ENCODE results near the gene WFDC1.

DNA sequence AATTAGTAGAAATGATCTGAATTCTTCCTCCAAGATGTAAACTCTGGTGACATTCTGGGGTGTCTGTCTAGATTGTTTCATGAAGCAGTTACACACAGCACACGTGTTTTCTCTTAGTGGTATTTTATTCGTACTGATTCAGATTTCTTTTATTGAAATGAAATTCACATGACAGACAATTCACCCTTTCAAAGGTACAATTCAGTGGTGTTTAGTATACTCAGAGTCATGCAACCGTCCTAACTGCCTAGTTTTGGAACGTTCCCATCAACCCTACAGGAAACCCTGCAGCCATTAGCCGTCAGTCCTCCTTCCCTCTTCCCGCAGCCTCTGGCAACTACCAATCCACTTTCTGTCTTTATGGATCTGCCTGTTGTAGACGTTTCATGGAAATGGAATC, 8.8 kb downstream of the WFDC1 start:
- TF ChIP-seq, protein P1, sequence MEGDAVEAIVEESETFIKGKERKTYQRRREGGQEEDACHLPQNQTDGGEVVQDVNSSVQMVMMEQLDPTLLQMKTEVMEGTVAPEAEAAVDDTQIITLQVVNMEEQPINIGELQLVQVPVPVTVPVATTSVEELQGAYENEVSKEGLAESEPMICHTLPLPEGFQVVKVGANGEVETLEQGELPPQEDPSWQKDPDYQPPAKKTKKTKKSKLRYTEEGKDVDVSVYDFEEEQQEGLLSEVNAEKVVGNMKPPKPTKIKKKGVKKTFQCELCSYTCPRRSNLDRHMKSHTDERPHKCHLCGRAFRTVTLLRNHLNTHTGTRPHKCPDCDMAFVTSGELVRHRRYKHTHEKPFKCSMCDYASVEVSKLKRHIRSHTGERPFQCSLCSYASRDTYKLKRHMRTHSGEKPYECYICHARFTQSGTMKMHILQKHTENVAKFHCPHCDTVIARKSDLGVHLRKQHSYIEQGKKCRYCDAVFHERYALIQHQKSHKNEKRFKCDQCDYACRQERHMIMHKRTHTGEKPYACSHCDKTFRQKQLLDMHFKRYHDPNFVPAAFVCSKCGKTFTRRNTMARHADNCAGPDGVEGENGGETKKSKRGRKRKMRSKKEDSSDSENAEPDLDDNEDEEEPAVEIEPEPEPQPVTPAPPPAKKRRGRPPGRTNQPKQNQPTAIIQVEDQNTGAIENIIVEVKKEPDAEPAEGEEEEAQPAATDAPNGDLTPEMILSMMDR (IDR thresholded peaks at IDR 0.05) = no peak
- TF ChIP-seq POLR2AphosphoS5 (IDR thresholded peaks at IDR 0.05) = no peak
